ENCODE measurements around the gene SPACA4.
"Not testable (repeated sequence)": the region's sequence is repeated elsewhere in the genome, so short reads cannot be mapped to it uniquely, and the experiment has no call there.

DNA sequence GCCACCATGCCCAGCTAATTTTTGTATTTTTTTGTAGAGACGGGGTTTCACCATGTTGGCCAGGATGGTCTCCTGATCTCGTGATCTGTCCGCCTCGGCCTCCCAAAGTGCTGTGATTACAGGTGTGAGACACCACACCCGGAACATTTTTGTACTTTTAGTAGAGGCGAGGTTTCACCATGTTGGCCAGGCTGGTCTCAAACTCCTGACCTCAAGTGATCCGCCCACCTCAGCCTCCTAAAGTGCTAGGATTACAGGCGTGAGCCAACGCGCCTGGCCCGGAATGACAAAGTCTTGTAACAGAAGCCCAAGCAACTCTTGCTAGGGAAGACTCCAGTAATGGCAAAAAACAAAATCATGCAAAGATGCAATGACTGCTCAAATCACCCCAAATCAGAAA is 25.7 kb downstream of the SPACA4 start:
- TF ChIP-seq, protein P1, sequence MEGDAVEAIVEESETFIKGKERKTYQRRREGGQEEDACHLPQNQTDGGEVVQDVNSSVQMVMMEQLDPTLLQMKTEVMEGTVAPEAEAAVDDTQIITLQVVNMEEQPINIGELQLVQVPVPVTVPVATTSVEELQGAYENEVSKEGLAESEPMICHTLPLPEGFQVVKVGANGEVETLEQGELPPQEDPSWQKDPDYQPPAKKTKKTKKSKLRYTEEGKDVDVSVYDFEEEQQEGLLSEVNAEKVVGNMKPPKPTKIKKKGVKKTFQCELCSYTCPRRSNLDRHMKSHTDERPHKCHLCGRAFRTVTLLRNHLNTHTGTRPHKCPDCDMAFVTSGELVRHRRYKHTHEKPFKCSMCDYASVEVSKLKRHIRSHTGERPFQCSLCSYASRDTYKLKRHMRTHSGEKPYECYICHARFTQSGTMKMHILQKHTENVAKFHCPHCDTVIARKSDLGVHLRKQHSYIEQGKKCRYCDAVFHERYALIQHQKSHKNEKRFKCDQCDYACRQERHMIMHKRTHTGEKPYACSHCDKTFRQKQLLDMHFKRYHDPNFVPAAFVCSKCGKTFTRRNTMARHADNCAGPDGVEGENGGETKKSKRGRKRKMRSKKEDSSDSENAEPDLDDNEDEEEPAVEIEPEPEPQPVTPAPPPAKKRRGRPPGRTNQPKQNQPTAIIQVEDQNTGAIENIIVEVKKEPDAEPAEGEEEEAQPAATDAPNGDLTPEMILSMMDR (conservative IDR thresholded peaks at IDR 0.05; ENCODE audit: low read length): not testable (repeated sequence)
- TF ChIP-seq EZH2phosphoT487 (IDR thresholded peaks at IDR 0.05; ENCODE audit: borderline replicate concordance): not testable (repeated sequence)
